DND-41 (cell line): ENCODE data around the gene TENT4B.
A peak's percentile ranks its signal among the peaks of the same experiment; 100 is the strongest.

Experiments used
- ATAC-seq: fragments of 200-7000 bp; cut with Tn5 transposase; 3 replicates; pipeline ENCODE4 v1.9.1; 2021; ENCODE audit warnings: low read depth; ENCODE audit not compliant: insufficient read depth
- DNase-seq: peaks from one replicate; pipeline ENCODE4 v3.0.0-alpha.2; 2020
- H2AFZ ChIP-seq: 2 replicates; pipeline ENCODE4 v1.6.0; 2012; ENCODE audit warnings: low read depth, low read length
- H3K27ac ChIP-seq: 2 replicates; pipeline ENCODE4 v1.5.1; 2012; ENCODE audit warnings: low read length, inconsistent platforms
- H3K27me3 ChIP-seq: fragments of 200-600 bp; sonication (generic); 2 replicates; pipeline ENCODE4 v1.6.0; 2012; ENCODE audit warnings: low read length, mild to moderate bottlenecking, inconsistent platforms; ENCODE audit not compliant: insufficient read depth, poor library complexity
- H3K36me3 ChIP-seq: 2 replicates; pipeline ENCODE4 v1.5.1; 2012; ENCODE audit warnings: low read length, inconsistent platforms; ENCODE audit not compliant: insufficient read depth
- H3K4me1 ChIP-seq: 2 replicates; pipeline ENCODE4 v1.5.1; 2012; ENCODE audit warnings: mild to moderate bottlenecking, low read length; ENCODE audit not compliant: insufficient read depth
- H3K4me2 ChIP-seq: 2 replicates; pipeline ENCODE4 v1.6.0; 2012; ENCODE audit warnings: mild to moderate bottlenecking, moderate library complexity, low read length, inconsistent platforms; ENCODE audit not compliant: insufficient read depth
- H3K4me3 ChIP-seq, 2 experiments: fragments of 200-600 bp in 1 of 2; shearing (Covaris generic) in 1 of 2; 2 replicates each; pipeline ENCODE4 v1.5.1; 2012 to 2016; ENCODE audit warnings: inconsistent platforms in 2 of 2, low read length in 2 of 2, mild to moderate bottlenecking in 2 of 2, low read depth in 1 of 2, moderate library complexity in 1 of 2
- H3K79me2 ChIP-seq: 2 replicates; pipeline ENCODE4 v1.6.0; 2012; ENCODE audit warnings: low read length, inconsistent platforms; ENCODE audit not compliant: insufficient read depth
- H3K9ac ChIP-seq: 2 replicates; pipeline ENCODE4 v1.6.0; 2012; ENCODE audit warnings: low read depth, mild to moderate bottlenecking, inconsistent platforms, low read length, moderate library complexity
- H3K9me3 ChIP-seq: 2 replicates; pipeline ENCODE4 v1.5.1; 2012; ENCODE audit warnings: low read length, moderate library complexity, mild to moderate bottlenecking, inconsistent platforms; ENCODE audit not compliant: insufficient read depth, severe bottlenecking
- H4K20me1 ChIP-seq: 2 replicates; pipeline ENCODE4 v1.6.0; 2012; ENCODE audit warnings: low read length; ENCODE audit not compliant: insufficient read depth
- EZH2 ChIP-seq: IDR thresholded peaks from 3 replicates; pipeline ENCODE4 v1.6.1; 2012; ENCODE audit warnings: borderline replicate concordance, low read depth, mild to moderate bottlenecking, moderate library complexity, low read length, inconsistent platforms; ENCODE audit not compliant: severe bottlenecking
- TF ChIP-seq, protein P1 (sequence below): IDR thresholded peaks from 2 replicates; pipeline ENCODE4 v1.5.1; 2012; ENCODE audit warnings: borderline replicate concordance, low read length, moderate library complexity, mild to moderate bottlenecking; ENCODE audit not compliant: poor library complexity, severe bottlenecking; ENCODE audit errors: extremely low read depth

The TENT4B gene

DNA sequence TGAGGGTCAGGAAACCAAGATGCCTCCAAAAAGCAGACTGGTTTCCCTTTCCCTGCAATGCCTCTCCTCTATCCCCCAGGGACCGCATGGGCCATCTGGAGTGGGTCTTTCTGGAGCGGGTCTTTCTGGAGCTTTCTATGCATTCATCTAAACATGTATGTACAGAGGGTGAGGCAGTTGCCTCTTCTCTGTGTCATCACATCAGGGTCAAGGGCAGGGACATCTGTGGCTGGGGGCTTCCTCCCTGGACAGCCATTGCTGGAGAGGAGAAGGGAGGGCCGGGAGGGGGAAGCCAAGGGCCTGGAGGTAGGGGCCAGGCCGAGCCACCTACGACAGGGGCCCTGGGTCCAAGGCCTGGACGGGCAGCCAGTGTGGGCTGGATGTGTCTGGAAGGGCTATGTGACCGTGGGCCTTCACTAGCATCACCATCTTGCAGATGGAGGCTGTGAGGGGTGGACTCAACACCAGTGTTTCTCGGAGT is 114.1 kb downstream of the TENT4B start:
- Histone ChIP-seq H4K20me1 (no peaks in the 10 kb centered on the region), H2AFZ (peak overlapping the region; percentile 68; the same call in 1 of the 2 replicates), H3K4me1 (peaks cover 32% of the 10 kb centered on the region), H3K9me3 (no peaks in the 10 kb centered on the region), H3K4me3 (peak overlapping the region in 1 of 2 experiments; percentile 67; a peak in 3 of 4 replicates), H3K9ac (peak overlapping the region; percentile 60), H3K36me3 (no peaks in the 10 kb centered on the region), H3K79me2 (no peaks in the 10 kb centered on the region), H3K27ac (peak overlapping the region; percentile 81), H3K27me3 (no peaks in the 10 kb centered on the region), H3K4me2 (peak overlapping the region; percentile 94)
- no peak for ATAC-seq
- DNase-seq: peak; percentile 25
- TF ChIP-seq, protein P1, sequence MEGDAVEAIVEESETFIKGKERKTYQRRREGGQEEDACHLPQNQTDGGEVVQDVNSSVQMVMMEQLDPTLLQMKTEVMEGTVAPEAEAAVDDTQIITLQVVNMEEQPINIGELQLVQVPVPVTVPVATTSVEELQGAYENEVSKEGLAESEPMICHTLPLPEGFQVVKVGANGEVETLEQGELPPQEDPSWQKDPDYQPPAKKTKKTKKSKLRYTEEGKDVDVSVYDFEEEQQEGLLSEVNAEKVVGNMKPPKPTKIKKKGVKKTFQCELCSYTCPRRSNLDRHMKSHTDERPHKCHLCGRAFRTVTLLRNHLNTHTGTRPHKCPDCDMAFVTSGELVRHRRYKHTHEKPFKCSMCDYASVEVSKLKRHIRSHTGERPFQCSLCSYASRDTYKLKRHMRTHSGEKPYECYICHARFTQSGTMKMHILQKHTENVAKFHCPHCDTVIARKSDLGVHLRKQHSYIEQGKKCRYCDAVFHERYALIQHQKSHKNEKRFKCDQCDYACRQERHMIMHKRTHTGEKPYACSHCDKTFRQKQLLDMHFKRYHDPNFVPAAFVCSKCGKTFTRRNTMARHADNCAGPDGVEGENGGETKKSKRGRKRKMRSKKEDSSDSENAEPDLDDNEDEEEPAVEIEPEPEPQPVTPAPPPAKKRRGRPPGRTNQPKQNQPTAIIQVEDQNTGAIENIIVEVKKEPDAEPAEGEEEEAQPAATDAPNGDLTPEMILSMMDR: no peak
- no peak for TF ChIP-seq EZH2

DNA sequence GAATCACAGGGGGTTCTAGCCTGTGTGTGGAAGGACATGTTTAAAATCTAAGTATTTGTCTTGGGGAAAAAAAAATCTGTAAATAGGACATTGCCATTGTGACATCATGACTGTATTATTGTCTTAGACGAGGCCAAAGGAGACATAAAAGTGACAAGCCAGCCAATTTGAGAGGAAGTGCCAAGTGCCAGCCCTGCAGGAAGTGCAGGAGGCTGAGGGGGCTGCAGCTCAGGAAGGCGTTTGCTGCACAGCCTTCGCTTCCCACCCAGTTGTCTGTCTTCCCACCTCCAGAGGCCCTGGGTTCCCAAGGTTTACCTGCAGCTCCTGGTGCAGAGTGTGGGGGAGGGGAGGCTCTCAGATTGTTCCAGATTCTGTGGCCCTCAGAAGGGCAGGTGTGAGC is 114.5 kb downstream of the TENT4B start:
- peak overlapping the region; percentile 81 for H3K27ac ChIP-seq
- no peaks in the 10 kb centered on the region for H3K27me3 ChIP-seq
- H3K4me3 ChIP-seq: peak overlapping the region in 1 of 2 experiments; percentile 67; a peak in 2 of 4 replicates
- H4K20me1 ChIP-seq: no peaks in the 10 kb centered on the region
- TF ChIP-seq EZH2: no peak
- no peaks in the 10 kb centered on the region for H3K36me3 ChIP-seq
- 0 out of 3 replicates have a peak, but pooled peaks have one; percentile 18 for ATAC-seq
- peak overlapping the region; percentile 60 for H3K9ac ChIP-seq
- no peaks in the 10 kb centered on the region for H3K9me3 ChIP-seq
- DNase-seq: peak; percentile 53
- peak overlapping the region; percentile 94 for H3K4me2 ChIP-seq
- H2AFZ ChIP-seq: peak overlapping the region; percentile 57; the same call in 1 of the 2 replicates
- H3K79me2 ChIP-seq: no peaks in the 10 kb centered on the region
- H3K4me1 ChIP-seq: peaks cover 32% of the 10 kb centered on the region

DNA sequence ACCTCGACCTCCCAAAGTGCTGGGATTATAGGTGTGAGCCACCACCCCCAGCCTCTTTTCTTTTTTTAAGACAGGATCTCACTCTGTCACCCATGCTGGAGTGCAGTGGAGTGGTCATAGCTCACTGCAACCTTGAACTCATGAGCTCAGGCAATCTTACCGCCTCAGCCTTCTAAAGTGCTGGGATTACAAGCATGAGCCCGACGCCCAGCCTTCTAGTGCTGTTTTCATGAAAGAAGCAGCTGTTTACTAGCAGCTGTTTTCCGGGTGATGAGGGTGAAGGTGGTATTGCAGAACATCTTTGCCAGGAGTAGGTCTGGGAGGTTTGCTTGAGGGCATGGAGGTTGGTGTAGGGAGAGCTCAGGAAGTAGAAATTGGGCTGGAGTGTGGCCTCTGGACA is 115.2 kb downstream of the TENT4B start:
- no peak overlapping the region for H3K4me2 ChIP-seq
- H3K9me3 ChIP-seq: no peaks in the 10 kb centered on the region
- ATAC-seq (no peak), DNase-seq (no peak)
- H3K27ac ChIP-seq: no peak overlapping the region
- peaks cover 32% of the 10 kb centered on the region for H3K4me1 ChIP-seq
- no peaks in the 10 kb centered on the region for H3K27me3 ChIP-seq
- TF ChIP-seq, protein P1: no peak
- no peak for TF ChIP-seq EZH2
- no peaks in the 10 kb centered on the region for H3K36me3 ChIP-seq
- H3K79me2 ChIP-seq: no peaks in the 10 kb centered on the region
- H3K4me3 ChIP-seq: no peak overlapping the region
- H2AFZ ChIP-seq: no peak overlapping the region
- no peaks in the 10 kb centered on the region for H4K20me1 ChIP-seq
- H3K9ac ChIP-seq: no peak overlapping the region

DNA sequence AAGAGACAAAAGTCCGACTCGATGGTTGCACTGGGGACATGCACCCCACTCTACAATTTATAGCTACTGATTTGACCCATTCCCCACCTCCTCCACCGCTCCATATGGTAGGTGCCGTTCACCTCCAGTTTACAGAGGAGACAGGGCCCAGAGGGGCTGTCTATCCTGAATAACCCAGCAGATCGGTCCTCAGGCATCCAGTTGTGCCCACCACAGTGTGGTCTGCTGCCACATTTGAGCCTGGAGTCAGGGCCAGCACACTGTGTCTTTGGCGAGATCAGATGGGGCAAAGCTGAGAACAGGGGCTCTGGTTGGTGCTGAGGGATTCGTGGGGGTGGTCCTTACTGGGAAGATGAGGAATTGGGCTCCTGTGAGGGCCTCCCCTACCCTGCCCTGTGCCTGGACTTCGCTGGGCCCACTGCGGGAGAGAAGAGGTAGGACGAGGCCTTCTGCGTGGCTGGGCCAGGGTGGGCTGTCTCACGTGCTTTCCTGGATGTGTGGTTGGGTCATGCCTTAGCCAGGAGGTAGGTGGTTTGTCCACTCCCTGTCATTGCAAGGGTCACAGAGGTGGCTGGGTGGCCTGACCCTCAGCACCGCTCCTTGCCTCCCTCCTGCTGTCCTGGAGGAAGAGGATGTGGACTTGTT is 116.1 kb downstream of the TENT4B start:
- no peak overlapping the region for H3K9ac ChIP-seq

More for the DNA sequence above, 116.1 kb downstream of the TENT4B start:
- Histone ChIP-seq H4K20me1 (no peaks in the 10 kb centered on the region), H3K4me3 (no peak overlapping the region), H3K79me2 (no peaks in the 10 kb centered on the region), H3K9me3 (no peaks in the 10 kb centered on the region), H3K4me1 (peaks cover 32% of the 10 kb centered on the region), H3K4me2 (no peak overlapping the region), H2AFZ (no peak overlapping the region), H3K27me3 (no peaks in the 10 kb centered on the region), H3K27ac (no peak overlapping the region), H3K36me3 (no peaks in the 10 kb centered on the region)
- DNase-seq (no peak), ATAC-seq (no peak)
- no peak for TF ChIP-seq EZH2
- TF ChIP-seq, protein P1: no peak
